ENCODE data around the gene NMRK1. TPM values are rescaled to one million over a fixed set of nuclear protein-coding genes. Genes with fewer than 3 reads are reported as not detected.

NMRK1 gene
- polyA plus RNA-seq, 12 donors: 11.6 to 24.1 (median 18.0) TPM; not detected in 1

DNA sequence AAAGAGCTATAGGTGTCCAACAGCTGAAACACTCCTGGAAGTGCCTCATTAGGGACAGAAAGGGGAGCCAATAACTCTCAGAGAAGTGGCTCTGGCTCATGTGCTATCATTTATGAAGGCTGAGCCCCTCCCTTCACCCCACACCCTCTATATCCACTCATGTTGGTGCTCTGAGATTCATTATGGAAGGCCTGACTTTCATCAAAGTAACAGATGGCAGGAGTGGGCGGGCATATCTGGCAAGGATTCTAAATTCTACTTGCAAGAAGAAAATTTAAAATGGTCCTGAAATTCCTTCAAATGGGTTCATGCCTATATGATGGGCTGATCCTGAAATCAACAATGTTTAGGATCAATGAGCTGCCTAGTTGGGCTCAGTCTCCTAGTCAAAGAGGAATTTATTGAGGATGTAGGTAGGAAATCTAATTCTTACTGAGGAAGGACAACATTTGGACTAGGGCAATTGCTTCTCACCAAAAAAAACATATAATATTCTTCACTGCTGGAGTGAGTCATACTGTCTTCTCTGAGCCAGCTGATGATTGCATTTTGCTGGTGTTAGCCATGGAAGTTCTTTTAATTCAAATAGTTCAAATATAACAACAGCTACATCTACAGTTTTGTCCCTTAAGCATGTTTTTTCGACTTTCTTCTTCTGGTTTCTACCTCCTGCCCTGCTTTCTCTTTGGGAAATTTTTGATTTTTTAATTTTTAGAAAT lies 23.5 kb downstream of the NMRK1 start:
- DNase-seq: no peak

DNA sequence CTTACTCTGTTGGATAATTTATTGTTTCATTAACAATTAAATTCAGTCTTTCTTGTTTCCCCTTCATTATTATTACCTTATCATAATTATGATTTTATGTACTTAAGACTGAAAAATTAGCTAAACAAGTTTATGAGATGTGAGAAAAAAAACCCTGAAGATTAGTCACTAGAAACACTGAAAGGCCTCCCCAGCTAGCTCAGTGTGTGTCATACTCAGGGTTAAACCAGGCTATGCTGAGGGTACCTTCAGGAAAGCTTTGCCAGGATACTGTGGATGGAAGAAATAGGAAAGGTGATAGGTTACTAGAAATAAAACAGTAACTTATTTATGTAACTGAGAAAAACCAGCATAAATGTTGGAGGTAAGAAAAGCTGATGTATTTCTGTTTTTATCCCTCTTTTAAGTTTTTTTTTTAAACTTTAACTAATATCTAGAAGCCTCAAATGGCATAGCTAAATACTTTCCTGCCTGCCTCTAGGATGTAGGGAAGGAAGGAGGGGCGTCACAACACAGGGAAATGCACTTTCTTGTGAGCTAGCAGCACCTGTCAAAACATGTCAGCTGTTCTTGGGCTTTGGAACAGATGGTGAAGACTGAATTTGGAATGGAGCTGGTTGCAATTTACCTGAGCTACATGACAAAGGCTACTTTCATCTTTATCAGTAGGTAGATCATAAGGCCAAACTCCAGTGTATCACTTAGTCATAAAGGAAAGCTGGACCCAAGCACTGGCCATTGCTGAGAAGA lies 24.2 kb downstream of the NMRK1 start:
- DNase-seq: no peak

GRCh38 chr9:75061169-75061568 lies 26.8 kb downstream of the NMRK1 start:
- no peak for DNase-seq

- DNase-seq: no peak
These were observed 33.5 kb downstream of the NMRK1 start for GRCh38 chr9:75054368-75055001.

DNA sequence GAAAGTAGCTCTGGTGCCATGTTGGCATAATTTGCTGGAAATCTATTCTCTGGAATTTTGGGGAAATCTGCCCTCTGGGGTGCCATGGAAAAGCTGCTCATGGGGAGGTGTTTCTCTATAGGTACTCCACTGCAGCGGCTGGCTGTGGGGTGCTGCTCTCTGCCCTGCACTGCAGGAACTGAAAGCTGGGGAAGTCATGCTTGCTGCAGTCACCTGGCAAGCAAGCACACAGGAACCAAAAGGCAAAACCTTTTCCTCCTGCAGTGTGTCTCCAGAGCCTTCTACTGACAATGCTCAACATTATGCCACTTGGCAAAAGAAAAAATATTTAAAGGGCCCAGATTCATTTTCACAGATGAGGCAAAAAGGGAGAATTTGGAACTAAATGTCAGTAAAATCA lies 34.1 kb downstream of the NMRK1 start:
- no peak for DNase-seq

- DNase-seq: no peak
These were observed 36.7 kb downstream of the NMRK1 start for GRCh38 chr9:75051285-75051684.

- no peak for DNase-seq
These were observed 40.4 kb downstream of the NMRK1 start for GRCh38 chr9:75047506-75047905.

GRCh38 chr9:75046725-75047345 lies 41.1 kb downstream of the NMRK1 start:
- DNase-seq: no peak

GRCh38 chr9:75041041-75041440 lies 46.9 kb downstream of the NMRK1 start:
- no peak for DNase-seq

DNA sequence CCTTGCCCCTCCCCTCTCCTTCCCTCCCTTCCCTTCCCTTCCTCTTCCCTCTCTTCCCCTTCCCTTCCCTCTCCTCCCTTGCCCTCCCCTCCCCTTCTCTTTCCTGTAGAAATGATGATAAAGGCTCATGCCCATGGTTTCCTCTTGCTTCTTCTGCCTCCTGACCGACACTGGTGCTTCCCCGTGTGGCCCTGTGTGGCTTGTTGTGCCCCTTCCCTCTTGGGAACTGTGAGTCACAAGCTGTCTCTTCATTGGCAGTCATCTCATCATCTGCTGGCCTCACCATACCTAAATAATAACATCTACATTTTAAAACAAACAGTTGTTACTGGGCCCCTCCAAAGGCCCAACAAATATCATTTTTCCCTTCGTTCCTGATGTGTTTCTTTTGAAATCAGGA lies 48.2 kb downstream of the NMRK1 start:
- DNase-seq: no peak

- DNase-seq: no peak
These were observed 48.9 kb downstream of the NMRK1 start for GRCh38 chr9:75039009-75039408.

DNA sequence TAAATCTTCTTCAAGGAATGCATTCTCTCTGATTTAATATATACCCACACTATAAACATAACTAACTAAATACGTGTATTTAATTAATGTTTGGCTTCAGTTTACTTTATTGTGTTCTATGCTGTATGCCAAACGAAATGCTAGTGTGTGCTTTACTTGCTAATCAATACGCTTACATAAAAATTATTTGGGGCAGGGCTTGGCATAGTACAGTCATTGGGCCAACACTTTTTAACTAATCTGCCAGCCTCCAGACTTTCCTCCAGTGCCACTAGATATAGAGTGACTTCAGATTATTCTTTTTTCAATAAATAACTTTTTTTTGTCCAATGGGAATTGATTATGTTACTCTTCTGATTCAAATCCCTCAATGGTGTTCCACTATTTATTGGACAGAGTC lies 51.2 kb downstream of the NMRK1 start:
- DNase-seq: no peak

- DNase-seq: no peak
These were observed 54.0 kb downstream of the NMRK1 start for GRCh38 chr9:75033791-75034473.

DNA sequence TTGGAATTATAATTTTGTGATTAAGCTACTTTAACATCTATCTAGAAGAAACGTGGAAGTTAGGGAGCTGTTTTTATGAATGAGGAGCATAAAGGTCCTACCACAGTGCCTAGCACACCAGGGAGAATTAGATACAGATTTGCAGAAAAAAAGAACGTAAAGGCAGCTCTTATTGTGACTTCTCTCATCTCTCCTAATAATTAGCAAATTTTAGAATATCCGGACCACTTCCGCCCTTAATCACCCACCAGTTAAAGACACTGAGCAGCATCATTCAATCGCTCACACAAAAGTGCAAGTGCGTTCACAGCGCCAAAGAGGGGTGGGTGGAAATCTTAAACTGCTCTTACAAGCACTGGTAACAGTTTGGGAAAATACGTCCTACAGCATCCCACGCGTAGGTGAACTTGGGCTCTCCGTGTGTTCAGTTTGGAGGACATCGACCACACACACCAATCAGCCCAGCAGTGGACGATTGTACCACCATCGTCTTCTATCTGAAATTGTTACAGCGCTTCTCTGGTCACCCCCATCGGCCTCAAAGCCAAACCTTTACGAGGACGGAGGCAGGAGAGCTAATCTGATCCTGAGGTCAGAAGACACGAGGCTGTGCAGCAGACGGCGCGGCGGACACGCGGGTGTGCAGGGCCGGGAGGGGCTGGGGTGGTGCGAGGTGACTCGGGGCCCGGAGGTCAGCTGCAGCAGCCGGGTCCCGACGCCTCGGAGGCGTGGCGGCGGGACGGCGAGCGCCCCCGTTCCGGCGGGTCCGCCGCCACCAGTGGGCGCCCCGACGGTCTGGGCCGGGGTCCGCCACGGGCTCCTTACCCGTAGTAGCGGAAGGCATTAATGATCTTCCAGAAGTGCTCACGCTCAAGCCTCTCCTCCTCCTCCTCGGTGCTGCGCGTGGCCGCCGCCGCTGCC lies 60.5 kb downstream of the NMRK1 start:
- DNase-seq: peak; percentile 58

DNA sequence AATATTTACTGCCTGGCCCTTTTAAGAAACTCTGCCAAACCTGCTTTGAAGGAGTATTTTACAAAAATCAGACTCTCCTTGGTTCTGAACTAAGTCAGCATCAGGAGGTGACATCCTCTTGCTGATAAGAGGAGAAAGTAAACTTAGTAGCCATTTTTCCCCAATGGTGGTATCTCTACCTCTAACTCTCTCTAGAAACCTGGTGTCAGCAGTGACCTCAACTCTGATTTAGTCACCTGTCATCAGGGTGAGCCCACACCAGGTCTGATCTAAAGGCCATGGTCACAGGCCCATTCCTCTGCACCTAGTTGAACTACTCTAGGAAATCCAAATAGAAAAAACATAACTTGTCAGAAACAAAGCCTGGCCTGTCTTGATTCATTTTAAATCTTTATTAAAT lies 64.1 kb downstream of the NMRK1 start:
- no peak for DNase-seq

DNA sequence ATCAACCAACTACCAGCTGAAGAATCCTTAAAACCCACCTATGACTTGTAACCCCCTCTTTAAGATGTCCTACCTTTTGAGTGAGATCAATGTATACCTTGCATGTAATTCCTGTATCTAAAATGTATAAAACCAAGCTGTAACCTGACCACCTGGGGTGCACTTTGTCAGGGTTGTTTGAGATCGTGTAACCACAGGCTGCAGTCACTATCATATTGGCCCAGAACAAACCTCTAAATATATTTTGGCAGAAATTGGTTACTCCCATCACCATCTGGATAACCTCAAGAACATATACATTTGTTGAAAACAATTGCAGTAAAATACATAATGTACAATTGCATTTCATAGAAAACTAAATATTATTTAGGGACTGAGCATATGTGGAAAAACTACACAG lies 68.3 kb downstream of the NMRK1 start:
- no peak for DNase-seq

DNA sequence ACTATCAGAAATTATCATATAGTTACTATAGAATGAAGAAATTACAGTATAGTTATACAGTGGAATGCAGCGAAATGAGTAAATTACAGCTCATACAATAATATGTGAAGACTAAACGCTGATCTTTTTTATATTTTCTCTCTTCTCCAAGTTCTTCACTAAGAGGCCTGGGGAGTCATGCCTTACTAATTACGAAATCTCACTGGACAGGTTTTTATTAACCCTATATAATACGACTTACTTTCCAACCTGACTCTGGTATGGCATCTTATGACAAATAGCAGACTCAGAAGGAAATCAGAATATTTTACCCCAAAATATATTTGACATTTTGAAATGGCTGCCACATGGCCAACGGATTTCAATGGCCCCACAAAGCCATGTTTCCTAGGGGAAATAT lies 68.9 kb downstream of the NMRK1 start:
- no peak for DNase-seq

DNA sequence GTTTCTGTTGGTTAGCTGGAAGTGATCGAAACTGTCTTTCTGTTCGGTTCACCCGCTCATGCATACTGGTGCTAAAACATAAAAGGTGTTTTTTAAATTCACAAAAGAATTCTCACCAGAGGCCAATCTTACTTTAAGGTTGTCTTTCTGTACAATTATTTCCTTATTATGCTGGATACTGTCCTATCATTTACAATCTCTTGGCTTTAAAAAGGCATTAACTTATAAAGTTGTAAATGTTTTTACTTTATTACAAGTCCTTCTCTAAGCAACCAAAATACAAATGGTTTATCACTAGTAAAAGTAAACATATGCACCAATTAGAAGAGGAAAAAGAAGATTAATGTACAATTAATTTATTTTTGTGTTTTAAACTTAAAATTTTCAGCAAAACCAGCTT lies 70.6 kb downstream of the NMRK1 start:
- no peak for DNase-seq

- DNase-seq: no peak
These were observed 74.2 kb downstream of the NMRK1 start for GRCh38 chr9:75013735-75014134.
